NCI-H2227 treated with DMSO at 0.1 percent for 48 hours (cell line): Measurements from ENCODE around the gene EPHB1.

Experiments used
- DNase-seq: peaks from one replicate; lab custom pipeline; 2025; lab: John Stamatoyannopoulos, UW

Gene EPHB1

DNA sequence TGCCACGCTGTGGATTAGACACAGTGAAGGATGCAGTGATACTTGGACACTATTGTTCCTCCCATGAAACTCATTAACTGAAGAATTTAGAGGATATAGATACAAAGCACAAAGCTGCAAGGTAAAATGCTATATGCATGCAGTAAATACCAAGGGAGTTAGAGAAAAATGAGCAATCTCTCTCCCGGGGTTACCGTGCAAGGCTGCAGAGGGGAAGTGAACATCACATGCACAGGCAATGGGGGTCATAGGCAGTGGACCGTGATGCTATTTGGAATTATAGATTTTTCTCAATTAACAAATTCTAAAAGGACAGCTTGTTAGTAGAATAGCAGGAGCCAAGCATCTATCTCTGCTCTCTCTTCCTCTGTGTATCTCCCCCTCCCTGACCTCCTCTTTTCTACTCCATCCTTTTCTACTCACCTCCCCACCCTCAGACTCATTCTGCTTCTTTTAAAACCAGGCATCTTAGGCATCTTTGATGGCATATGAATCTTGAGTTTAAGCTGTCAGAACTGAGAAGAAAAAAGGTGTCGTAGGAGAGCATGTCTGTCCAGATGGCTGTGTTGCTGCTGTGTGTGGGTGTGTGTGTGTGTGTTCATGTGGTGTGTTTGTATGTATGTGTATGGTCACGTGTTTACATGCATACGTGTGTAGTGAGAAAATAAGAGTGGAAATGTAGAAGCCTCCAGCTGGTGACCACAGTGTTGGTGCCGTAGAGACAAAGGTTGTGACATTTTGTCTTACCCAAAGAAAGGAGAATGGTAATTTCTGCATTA is 339.0 kb downstream of the EPHB1 start:
- no peak for DNase-seq

DNA sequence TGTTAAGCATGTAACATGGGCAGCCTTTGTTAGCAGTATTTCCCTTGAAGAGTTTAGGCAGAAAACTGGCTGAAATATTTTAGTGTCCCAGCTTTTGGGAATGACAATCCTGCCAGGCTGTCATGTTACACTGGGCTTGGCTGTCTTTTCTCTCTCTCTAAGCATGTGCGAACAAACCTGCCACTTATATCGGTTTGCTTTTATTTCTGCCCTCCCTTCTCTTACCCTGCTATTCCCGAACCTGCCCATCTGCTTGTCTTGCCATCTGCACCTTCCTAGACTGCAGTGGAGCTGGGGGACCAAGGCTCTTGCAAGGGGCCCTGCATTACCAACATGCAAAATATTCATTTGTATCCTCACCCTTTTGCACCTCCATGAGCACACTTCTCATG is 339.6 kb downstream of the EPHB1 start:
- DNase-seq, result no peak

- DNase-seq, result no peak
Measured at GRCh38 chr3:135135445-135135844, 340.4 kb downstream of the EPHB1 start.

DNA sequence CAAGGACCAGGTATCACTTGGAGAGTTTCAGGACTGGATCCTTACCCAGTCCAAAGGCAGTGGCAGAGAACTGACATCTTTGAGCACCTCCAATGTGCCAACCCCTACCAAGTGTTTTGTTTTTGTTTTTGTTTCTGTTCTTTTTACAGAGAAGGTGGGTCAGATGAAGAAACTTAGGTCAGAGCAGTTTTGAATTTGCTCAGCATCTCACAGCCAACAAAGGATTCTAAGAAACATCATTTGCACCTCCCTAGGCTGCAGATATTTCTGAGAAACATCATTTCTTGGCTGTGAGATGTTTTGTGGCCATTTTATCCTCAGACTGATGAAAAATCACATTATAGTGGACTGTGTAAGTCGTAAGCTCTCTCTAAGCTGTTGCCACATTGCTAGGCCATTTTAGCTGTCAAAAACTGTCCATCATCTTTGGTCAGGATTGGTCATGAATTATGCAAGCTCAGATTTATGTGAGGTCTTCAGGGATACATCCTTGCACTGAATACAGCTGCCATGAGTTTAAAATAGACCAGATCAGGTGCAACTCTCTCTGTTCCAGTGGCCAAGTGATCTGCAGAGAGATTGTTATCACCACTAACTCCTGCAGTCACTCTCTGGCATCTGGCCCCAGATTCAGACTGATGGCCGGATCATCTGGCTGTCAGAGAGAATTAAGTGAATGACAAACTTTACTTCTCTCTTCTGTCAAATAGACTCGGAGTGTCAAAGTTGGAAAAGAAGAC is 341.5 kb downstream of the EPHB1 start:
- no peak for DNase-seq

DNA sequence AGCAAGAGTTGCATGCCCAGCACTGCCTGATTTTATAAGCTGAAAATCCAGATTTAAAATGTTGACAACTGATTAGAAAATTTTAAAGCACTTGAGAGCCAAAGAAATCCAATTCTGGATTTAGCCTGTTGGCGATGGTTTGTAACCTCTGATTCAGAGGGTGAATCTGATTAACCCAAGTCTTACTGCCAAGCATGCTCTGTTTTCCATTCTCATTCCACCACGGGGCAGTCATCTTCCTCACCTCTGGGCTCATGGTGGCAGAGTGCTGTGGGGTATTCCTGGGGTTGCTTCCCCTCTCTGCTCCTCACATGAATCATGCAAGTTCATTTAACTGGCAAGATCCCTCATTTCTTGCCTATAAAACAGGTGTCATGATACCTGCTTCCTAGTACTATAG is 342.2 kb downstream of the EPHB1 start:
- no peak for DNase-seq

DNA sequence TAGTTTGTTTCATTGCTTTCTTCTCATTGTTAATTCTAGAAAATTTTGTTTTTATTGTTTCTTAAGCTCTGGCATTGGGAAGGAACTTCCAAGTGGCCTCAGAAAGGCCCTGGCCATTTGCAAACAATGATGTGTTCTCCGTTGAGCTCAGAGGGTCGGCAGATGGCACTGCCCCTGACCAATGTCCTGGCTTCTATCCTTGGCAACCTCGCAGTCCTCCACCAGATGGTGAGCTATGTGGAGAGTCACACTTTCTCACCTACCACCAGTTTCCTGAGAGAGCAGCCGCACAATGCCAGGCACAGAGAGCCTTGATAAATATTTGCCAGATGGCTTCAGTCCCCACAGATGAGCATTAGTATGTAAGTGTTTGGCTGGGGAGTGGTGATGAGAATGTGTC is 343.7 kb downstream of the EPHB1 start:
- DNase-seq, result no peak

- DNase-seq, result no peak
Measured at GRCh38 chr3:135140591-135140990, 345.5 kb downstream of the EPHB1 start.

- no peak for DNase-seq
Measured at GRCh38 chr3:135141160-135141559, 346.1 kb downstream of the EPHB1 start.

- no peak for DNase-seq
Measured at GRCh38 chr3:135141672-135142071, 346.6 kb downstream of the EPHB1 start.

- DNase-seq, result no peak
Measured at GRCh38 chr3:135142530-135142929, 347.5 kb downstream of the EPHB1 start.

GRCh38 chr3:135143474-135143873 is 348.4 kb downstream of the EPHB1 start:
- no peak for DNase-seq

GRCh38 chr3:135145581-135145980 is 350.5 kb downstream of the EPHB1 start:
- no peak for DNase-seq

DNA sequence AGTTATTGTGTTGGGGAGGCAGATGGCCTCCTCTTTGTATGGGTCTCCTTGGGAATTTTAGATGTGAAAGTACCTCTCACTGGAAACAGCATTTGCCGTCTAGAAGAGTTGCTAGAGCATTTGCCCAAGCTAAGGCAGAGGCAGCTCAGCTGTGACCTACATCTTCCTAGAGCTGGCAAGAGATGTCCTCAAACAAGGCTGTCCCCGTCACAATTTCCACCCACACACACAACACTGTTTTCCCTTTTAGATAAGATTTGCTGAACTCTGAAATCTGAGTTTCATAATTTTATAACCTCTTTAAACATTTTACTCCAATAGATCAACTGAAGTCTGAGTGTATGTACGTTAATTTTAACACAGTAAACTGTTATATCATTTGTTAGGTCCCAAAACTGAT is 352.6 kb downstream of the EPHB1 start:
- DNase-seq, result no peak

DNA sequence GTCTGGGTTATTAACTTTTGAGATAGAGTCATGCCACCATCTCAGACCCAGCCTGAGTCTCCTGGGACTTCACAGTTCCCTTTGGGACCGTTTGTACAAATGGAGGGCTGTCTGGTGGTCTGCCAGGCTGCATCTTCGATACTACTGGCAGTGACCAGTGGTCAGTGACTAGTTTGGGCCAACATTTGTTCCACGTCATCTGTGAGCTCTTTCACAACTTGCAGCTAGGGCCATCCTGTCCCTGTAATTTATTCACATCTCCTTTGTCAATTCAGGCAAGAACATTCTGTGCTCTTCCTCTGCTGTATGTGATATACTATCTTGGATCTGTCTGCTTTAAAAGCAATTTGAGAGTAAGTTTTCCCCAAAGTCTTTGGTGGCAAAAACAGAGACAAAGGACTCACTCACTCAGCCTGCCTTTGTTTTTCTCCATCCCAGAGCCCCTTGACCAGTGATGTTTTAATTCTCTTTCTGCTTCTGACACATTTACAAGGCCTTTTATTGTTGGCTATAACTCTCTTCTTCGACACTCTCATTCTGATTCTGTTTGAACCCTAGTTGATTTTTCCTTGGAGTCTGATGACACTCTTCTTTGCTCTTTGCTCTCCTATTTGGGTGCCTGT is 353.4 kb downstream of the EPHB1 start:
- no peak for DNase-seq

DNA sequence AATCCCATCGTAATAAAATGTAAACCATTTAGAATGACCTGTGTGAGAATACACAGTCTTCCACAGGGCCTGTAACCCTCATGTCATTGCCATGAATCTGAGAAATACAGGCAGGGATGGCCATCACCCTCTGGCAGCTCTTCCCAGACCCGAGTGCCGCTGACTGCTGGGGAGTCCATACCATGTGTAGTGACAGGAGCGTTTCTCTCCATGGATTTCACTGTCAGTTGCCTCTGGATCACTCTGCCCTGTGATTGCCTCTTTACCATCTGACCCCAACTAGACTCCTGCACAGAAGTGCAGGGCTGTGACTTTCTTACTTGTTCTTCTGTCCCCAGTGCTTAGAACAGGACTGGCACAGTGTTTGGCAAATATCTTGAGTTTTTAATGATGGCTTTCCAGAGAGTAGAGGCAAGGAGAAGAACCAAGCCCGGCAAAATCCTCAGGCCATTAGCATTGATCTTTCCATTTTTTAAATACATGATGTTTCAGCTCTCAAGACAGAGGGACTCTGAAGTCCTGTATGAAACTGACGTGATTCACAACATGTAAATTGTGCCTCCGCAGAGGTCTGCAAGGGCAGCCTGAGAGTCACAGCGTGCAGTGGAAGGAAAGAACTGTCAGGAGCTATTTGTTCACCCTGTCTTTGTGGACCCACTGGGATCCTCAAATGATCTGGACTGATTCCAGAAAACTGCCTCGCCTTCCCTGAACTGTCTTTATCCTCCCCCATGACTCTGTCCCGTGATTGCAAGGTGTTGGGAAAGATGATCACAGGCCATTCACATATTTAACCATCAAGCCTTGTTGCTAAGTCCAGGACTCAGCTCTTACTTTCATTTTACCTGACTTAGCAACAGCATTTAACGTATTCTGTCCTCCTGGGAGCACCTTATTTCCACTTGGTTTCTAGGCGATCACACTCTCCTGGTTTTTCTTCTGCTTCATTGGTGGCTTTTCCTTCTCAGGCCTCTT is 354.9 kb downstream of the EPHB1 start:
- no peak for DNase-seq

DNA sequence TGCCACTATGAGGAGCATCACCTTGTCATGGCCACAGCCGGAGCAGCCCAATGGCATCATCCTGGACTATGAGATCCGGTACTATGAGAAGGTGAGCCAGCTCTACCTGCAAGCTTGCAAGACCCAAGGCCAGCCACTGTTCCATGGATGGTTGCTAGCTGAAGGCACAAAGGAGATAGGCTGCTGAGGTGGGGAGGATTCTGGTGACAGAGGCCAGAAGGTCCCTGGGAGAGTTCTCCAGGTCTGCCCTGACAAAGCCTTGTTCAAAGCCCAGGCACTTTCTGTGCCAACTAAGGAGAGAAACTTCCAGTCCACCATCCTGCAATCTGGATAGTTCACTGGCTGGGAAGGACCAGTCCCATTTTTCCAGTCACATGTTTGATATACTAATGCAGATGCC is 359.1 kb downstream of the EPHB1 start:
- no peak for DNase-seq

DNA sequence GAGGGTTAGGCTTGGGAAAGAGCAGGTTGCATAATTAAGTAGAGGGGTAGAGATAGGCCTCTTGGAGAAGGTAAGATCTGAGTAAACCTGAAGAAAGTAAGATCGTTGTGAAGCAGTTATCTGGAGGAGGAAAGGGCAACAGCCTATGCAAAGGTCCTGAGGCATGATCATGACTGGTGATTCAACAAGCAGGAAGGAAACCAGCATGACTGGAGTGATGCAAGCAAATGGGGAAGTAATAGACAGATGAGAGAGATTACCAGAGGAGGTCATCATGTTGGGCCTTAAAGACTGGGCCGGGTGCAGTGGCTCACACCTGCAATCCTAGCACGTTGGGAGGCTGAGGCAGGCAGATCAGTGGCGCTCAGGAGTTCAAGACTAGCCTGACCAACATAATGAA is 360.2 kb downstream of the EPHB1 start:
- no peak for DNase-seq

- DNase-seq, result no peak
Measured at GRCh38 chr3:135155791-135156190, 360.7 kb downstream of the EPHB1 start.

- no peak for DNase-seq
Measured at GRCh38 chr3:135157045-135157740, 362.1 kb downstream of the EPHB1 start.

DNA sequence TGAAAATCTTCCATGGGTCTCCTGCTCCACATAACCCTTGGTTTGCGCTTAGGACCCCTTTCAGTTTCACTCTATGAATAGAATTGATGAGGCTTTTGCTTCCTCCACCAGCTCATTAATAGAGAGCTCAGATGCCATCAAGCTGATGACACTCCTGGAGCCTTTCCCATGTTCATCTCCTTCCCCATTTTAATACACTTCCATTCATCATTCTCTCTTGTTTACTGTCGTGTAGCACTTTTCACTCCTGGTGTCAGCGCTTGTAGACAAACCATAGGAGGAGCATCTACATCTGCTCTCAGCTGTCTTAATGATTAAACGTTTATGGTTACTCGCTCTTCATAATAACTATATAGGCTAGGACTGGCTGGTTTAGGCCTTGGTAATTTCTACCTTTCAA is 363.5 kb downstream of the EPHB1 start:
- DNase-seq, result no peak

DNA sequence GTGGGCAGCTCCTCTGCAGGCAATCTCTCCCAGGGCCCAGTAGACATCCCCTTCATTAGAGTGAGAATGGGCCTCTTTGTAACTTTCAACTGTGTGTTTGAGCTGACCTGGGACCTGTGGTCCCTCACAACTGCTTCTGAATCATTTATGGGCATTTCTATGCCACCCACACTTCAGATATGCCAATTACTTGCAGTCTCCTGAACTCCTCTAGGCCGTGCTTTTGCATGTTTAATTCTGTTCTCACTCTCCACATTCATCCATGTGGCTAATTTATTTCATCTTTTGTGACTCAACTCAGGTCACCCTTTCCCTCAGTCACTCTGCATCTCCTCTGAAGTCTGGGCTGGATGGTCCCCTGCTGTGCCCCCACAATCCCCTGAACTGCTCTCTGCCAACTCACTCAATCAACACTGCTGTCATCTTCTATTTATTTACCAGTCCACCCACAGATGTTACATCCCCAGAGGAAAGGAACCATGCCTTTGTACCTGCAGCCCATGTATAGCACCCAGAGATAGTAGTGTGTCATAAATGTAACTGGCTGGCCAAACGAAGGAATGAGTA is 364.7 kb downstream of the EPHB1 start:
- DNase-seq, result no peak
